HG03342 (cell line): Measurements from ENCODE around the gene DNM1.
A peak's percentile ranks its signal among the peaks of the same experiment; 100 is the strongest.

Experiments used
- ATAC-seq: cut with Tn5 transposase; IDR thresholded peaks from one replicate; pipeline ENCODE4 v1.9.1; 2021; ENCODE audit warnings: mild to moderate bottlenecking, moderate library complexity; ENCODE audit not compliant: unreplicated experiment

DNM1 gene

DNA sequence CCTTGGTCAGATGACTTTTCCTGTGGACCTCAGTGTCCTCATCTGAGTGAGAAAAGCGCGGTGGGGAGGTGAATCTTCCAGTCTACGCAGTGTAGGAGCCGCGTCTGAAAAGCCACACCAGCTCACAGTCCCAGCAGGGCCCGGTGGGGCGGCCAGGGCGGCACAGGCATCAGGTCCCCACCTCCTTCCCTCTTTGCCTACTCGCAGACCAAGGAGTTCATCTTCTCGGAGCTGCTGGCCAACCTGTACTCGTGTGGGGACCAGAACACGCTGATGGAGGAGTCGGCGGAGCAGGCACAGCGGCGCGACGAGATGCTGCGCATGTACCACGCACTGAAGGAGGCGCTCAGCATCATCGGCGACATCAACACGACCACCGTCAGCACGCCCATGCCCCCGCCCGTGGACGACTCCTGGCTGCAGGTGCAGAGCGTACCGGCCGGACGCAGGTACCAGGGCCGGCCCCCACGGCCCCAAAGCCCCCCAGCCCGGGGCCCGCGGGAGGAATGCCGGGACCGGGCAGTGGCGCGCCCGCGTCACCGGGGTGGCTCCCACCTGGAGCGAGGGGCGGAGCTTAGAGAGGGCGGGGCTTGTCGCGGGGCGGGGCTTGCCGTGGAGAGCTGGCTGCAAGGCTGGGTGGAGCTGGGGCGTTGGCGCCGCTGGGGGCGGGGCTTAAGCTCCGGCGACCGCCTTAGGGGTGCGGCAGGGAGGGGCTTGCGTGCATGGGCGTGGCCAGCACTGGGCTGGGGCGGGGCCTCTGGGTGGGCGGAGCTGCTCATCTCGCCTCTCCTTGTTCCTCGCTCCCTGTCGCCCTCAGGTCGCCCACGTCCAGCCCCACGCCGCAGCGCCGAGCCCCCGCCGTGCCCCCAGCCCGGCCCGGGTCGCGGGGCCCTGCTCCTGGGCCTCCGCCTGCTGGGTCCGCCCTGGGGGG, 47.0 kb downstream of the DNM1 start:
- ATAC-seq, result peak; percentile 86

- peak; percentile 10 for ATAC-seq
These were observed 47.9 kb downstream of the DNM1 start for GRCh38 chr9:128250839-128251731.

DNA sequence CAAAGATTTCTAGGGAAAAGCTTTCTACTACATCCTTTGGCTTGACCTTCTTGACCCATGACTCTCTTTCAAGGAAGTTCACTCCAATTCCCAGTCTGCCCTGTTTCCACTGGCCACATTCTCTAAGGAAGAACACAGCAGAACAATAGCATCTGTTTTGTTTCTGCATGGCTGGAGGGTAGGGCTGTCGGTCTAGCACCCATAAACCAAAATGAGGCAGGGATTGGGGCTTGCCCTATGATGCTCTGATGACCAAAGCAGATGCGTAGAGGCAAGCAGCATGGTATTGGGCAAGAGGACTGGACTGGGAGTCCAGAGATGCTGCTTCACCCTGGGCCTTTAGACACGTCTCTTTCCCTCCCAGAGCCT, 48.5 kb downstream of the DNM1 start:
- no peak for ATAC-seq

GRCh38 chr9:128252317-128253139, 49.3 kb downstream of the DNM1 start:
- no peak for ATAC-seq

- no peak for ATAC-seq
These were observed 50.2 kb downstream of the DNM1 start for GRCh38 chr9:128253140-128253990.

DNA sequence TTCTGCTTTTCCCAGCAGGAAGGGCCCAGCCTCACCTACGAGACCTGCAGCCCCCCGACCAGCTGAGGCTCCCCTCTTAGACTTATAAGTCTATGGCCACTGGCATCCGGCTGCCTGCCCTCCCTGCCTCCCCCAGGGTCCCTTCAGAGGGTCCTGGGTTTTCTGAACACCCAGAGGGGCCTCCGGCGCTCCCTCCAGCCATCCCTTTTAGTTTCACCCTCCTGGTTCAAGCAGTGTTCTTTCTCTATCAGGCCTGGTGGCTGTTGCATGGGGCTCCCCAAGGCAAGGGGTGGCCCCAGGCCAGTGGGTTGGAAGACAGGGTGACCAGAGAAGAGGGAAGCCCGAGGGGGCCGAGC, 50.8 kb downstream of the DNM1 start:
- no peak for ATAC-seq

DNA sequence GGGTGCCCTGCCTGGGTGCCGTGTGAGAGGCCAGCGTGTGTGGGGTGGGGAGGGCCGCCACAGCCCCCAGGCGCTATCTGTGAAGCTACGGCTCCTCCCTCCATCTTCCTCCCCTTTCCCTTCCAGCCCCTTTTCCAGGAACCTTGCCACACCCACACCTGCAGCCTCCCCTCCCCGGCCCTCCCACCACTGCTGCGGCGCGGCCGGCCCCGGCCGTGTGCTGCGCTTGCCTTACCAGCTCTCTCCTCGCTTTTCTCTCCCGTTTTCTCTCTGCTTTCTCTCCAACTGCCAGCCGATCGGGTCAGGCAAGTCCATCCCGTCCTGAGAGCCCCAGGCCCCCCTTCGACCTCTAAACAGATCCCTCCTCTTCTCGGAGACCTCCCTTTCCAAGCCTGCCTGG, 51.2 kb downstream of the DNM1 start:
- ATAC-seq, result no peak

GRCh38 chr9:128254855-128255759, 51.9 kb downstream of the DNM1 start:
- no peak for ATAC-seq

DNA sequence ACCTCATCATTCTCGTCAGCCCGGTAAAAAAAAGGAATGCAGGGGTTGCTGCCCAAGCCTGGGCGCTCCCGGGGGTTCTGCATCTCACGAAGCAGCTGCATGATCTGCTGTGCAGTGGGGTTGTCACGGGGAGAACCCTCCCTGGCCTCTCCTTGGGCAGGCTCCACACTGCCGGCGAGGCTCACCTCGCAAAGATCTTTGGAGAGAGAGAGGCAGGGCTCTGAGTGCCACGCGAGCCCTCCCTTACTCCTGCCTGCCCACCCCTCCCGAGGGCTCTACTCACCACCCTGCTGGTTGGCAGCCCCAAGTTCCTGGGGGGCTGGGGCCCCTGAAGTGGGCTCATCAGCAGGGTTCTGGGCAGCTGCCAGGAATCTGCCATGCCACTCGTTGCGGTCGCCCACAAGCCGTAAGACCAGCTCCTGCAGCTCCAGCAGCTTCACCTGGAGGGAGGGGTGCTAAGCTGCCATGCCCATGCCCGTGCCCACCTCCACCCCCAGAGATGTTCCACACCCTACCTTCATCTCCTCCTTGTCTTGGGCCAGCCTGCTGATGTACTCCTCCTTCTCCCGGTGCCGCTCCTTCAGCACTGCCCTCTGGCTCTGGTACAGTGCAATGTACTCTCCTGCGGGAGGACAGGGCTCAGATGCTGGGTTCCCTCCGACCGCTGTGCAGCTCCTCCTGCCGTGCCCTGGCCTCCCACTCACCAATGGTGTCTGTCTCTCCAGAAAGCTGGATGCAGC, 54.1 kb downstream of the DNM1 start:
- no peak for ATAC-seq

DNA sequence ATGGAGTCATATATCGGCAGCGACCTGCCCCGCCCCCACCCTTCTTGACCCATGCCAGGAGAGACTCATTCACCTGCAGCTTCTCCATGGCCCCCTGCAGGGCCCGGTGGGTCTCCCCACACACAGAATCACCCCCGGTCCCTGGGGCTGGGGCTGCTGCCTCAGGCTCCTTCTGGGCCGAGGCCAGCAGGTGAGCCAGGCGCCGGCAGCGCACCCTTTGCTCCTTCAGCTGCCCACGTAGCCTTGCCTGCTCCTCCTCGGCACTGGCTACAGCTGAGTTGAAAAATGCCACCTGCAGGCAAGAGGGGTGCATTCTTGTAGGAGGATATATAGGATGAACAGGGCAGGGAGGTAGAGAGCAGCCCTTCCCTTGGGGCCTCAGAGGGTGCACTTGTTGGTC, 54.7 kb downstream of the DNM1 start:
- ATAC-seq, result no peak

- ATAC-seq, result no peak
These were observed 55.1 kb downstream of the DNM1 start for GRCh38 chr9:128258326-128258725.

GRCh38 chr9:128259156-128259555, 56.0 kb downstream of the DNM1 start:
- no peak for ATAC-seq

DNA sequence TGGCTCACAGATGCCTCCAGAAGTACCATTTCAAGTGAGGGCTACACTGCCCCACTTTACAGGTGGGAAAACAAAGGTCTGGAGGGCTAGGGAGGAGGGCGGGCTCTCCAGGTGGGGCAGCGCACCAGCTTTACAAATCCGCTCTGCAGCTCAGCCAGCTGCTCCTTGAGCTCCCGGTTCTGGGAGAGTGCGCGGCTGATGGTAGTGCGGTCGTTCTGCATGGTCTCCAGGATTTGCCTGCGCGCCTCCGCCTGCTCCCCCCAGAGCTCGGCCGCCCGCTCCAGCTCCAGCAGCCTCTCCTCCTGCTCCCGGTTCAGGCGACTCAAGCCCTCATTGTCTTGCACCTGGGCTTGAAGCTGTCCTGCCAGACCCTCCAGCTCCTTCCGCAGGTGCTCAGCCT, 57.2 kb downstream of the DNM1 start:
- ATAC-seq, result no peak

DNA sequence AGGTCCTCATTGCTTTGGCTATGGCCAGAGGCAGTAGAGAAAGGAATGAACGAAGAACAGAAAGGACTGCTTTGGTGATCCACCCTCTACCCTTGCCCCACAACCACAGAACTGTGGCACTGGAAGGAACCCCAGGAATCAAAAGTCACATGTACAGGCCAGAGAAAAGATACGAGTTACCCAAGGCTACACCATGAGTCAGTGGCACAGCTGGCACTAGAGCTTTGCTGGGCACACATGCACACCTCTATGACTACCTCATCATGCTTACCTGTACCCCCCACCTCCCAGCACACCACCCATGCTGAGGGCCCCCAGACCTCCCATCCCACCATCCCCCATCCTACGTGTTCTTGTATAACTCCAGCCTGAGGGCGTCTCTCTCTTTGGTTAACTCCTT, 59.5 kb downstream of the DNM1 start:
- ATAC-seq, result no peak

DNA sequence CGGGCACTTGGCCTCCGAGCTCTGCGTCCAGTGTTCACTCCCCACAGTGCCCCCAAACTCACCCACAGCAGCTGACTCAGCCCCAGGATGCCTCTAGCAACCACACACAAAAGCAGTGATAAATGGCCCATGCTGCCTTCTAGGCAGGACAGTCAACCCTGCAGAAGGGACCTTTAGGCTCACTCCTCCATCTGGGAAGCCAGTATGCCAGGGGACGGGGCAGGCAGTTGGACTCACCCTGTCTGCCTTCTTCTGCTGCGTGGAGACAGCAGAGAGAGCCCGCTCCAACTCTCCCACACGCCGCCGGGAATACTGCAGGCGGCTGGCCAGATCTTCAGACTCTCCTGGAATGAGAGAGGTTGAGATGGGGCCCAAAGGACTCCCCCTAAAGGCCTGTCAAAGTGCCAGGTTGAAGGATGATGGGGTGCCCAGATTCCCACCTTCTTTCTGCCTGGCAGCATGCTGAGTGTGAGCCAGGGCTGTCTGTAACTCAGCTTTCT, 62.2 kb downstream of the DNM1 start:
- no peak for ATAC-seq

GRCh38 chr9:128266868-128267590, 63.9 kb downstream of the DNM1 start:
- ATAC-seq, result no peak

DNA sequence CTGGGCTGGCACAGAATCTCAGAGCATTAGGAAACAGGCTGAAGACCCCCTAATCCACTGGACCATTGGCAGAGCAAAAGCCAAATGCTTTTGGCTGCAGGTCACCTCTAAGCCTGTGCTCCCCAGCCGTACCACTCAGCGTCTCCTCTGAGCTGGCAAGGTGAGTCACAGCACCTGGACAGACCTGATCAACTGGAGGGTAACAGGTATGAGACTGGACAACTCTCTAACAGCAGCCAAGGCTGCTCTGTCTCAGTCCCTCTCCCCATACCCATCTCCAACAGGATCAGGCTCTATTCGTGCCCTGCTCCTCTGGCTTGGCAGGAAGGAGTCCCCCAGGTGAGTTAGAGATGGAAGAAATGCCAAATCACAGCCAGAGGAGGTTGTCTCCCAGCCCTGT, 67.9 kb downstream of the DNM1 start:
- ATAC-seq, result no peak

DNA sequence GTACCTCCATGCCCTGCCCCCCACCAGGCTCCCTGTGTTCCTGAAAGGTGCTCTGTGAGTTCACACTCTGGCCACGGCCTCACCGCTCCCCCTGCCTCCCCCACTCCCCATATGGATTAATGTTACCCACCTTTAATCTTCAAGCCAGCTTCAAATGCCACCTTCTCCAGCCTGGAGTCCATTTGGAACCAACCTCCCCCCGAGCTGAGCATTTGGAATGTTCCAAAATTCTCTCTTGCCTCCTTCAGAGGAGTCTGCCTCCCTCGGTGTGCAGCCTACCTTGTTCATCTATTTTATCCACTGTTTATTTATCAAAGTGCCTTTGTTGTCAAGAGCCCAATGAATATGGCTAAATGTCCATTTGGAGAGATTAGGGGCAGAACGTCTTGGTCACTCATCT, 68.3 kb downstream of the DNM1 start:
- ATAC-seq, result no peak
